ENCODE data around the gene NEAT1. TPM values are rescaled to one million over a fixed set of nuclear protein-coding genes. Genes with fewer than 3 reads are reported as not detected.

NEAT1 gene
- total RNA-seq, 1 donor from 2014 or later: 28.7 TPM

DNA sequence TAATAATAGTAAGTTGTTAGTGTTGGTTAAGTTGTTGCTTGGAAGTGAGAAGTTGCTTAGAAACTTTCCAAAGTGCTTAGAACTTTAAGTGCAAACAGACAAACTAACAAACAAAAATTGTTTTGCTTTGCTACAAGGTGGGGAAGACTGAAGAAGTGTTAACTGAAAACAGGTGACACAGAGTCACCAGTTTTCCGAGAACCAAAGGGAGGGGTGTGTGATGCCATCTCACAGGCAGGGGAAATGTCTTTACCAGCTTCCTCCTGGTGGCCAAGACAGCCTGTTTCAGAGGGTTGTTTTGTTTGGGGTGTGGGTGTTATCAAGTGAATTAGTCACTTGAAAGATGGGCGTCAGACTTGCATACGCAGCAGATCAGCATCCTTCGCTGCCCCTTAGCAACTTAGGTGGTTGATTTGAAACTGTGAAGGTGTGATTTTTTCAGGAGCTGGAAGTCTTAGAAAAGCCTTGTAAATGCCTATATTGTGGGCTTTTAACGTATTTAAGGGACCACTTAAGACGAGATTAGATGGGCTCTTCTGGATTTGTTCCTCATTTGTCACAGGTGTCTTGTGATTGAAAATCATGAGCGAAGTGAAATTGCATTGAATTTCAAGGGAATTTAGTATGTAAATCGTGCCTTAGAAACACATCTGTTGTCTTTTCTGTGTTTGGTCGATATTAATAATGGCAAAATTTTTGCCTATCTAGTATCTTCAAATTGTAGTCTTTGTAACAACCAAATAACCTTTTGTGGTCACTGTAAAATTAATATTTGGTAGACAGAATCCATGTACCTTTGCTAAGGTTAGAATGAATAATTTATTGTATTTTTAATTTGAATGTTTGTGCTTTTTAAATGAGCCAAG, 2.7 kb downstream of the NEAT1 start:
- Histone ChIP-seq H3K27me3 (ENCODE audit: control insufficient read depth, insufficient read depth, low read length) (no peaks in the 10 kb centered on the region), H3K4me3 (ENCODE audit: low read depth, low read length) (peak overlapping the region; percentile 94), H3K36me3 (ENCODE audit: control insufficient read depth, insufficient read depth, low read length) (peaks cover 5% of the 10 kb centered on the region)
- TF ChIP-seq, protein P1, sequence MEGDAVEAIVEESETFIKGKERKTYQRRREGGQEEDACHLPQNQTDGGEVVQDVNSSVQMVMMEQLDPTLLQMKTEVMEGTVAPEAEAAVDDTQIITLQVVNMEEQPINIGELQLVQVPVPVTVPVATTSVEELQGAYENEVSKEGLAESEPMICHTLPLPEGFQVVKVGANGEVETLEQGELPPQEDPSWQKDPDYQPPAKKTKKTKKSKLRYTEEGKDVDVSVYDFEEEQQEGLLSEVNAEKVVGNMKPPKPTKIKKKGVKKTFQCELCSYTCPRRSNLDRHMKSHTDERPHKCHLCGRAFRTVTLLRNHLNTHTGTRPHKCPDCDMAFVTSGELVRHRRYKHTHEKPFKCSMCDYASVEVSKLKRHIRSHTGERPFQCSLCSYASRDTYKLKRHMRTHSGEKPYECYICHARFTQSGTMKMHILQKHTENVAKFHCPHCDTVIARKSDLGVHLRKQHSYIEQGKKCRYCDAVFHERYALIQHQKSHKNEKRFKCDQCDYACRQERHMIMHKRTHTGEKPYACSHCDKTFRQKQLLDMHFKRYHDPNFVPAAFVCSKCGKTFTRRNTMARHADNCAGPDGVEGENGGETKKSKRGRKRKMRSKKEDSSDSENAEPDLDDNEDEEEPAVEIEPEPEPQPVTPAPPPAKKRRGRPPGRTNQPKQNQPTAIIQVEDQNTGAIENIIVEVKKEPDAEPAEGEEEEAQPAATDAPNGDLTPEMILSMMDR (IDR thresholded peaks at IDR 0.05; ENCODE audit: insufficient read depth, low read length, poor library complexity, severe bottlenecking): no peak
- no peak for DNase-seq (ENCODE audit: low read depth)

DNA sequence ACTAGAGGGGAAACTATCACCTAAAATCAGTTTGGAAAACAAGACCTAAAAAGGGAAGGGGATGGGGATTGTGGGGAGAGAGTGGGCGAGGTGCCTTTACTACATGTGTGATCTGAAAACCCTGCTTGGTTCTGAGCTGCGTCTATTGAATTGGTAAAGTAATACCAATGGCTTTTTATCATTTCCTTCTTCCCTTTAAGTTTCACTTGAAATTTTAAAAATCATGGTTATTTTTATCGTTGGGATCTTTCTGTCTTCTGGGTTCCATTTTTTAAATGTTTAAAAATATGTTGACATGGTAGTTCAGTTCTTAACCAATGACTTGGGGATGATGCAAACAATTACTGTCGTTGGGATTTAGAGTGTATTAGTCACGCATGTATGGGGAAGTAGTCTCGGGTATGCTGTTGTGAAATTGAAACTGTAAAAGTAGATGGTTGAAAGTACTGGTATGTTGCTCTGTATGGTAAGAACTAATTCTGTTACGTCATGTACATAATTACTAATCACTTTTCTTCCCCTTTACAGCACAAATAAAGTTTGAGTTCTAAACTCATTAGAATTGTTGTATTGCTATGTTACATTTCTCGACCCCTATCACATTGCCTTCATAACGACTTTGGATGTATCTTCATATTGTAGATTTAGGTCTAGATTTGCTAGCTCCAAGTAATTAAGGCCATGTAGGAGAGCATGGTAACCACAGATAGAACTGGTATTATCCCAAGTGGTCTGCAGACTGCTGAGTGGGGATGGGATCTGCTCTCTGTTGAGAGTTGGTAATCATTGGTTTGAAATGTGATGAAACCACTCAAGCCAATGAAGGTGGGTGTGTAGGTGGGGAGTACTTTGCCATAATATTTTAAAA, 3.6 kb downstream of the NEAT1 start:
- H3K4me3 ChIP-seq (ENCODE audit: low read depth, low read length): peak overlapping the region; percentile 94
- H3K36me3 ChIP-seq (ENCODE audit: control insufficient read depth, insufficient read depth, low read length): peaks cover 5% of the 10 kb centered on the region
- DNase-seq (ENCODE audit: low read depth): no peak
- TF ChIP-seq, protein P1 (IDR thresholded peaks at IDR 0.05; ENCODE audit: insufficient read depth, low read length, poor library complexity, severe bottlenecking): no peak
- no peaks in the 10 kb centered on the region for H3K27me3 ChIP-seq (ENCODE audit: control insufficient read depth, insufficient read depth, low read length)

DNA sequence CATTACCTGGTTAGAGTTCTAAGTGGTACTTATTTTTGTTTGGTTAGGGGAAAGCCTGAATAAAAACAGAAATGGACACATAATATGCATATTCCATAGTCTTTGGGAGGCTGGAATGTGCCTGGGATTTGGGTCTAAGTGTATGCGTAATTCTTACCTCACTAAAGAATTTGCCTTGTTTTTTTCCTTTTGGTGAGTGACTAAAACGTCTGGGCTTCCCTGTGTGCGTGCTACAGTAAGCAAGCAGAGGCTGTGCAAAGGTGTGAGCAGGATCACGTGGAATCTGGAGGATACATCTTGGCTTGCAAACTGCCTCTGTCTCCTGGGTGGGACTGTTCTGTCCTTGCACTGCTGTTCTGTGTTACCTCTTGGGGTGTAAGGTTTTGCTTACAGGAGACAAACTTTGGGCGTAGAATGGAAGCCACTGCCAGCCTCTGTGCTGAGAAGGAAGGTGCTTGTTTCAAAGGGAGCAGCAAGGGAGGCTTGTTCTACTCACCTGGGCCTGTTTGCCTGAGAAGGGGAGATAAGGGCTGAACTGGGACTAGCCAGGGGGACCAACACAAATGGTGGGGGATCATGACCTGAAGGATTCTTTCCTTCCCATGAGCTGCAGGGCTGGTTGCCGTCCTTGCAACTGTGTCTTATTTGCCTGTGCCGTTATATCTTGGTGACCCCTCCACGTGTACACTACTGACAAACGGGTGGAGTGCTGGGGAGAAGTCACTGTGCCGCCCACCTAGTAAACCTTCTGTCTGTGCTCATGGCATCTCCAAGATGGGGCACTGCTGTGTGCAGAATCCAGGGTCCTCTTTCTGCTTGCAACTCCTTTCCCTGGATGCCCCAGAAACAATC, 4.5 kb downstream of the NEAT1 start:
- peak overlapping the region; percentile 94 for H3K4me3 ChIP-seq (ENCODE audit: low read depth, low read length)

DNA sequence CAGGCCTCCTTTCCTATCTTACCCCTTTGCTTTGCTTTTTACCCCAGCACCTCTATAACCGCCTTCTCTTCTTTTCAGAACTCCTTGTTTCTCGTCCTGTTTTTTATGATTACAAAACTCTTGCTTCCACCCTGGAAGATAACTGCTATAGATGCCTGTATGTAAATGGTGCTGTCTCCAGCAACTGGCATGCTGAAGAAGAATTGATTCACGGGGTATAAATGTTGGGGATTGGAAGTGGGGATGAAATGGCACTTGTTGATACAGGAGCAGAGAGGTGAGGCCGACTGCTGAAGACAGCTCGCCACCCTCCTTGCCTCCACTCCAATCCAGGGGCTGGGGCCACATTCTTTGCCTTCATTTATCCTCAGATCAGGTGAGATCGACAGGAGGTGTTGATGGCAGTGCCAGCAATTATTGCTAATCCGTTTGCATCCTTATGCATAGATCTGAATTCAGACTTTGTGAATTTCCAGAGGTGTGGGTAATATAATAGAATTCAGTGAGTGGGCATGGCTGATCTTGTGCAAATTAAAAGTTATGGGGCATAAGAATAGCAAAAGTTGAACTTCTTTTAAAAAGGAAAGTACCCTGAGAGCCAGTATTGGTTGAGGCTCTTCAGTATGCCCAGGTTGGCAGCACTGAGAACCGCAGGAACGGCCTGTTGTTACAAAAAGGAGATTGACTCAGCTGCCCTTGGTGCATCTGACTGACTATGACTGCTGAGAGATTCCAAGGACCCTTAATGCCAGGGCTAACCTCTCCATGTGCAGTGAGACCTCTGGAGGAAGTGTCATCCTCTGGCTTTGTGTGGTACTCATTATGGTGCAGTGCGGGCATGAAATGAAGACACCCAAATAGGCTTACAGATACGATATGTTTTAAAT, 5.3 kb downstream of the NEAT1 start:
- peak overlapping the region; percentile 94 for H3K4me3 ChIP-seq (ENCODE audit: low read depth, low read length)
- DNase-seq (ENCODE audit: low read depth): no peak
- TF ChIP-seq, protein P1 (IDR thresholded peaks at IDR 0.05; ENCODE audit: insufficient read depth, low read length, poor library complexity, severe bottlenecking): no peak

More for the DNA sequence above, 4.5 kb downstream of the NEAT1 start:
- Histone ChIP-seq H3K27me3 (ENCODE audit: control insufficient read depth, insufficient read depth, low read length) (no peaks in the 10 kb centered on the region), H3K36me3 (ENCODE audit: control insufficient read depth, insufficient read depth, low read length) (peaks cover 5% of the 10 kb centered on the region)
- TF ChIP-seq, protein P1 (IDR thresholded peaks at IDR 0.05; ENCODE audit: insufficient read depth, low read length, poor library complexity, severe bottlenecking): no peak
- no peak for DNase-seq (ENCODE audit: low read depth)

More for the DNA sequence above, 5.3 kb downstream of the NEAT1 start:
- Histone ChIP-seq H3K36me3 (ENCODE audit: control insufficient read depth, insufficient read depth, low read length) (peaks cover 5% of the 10 kb centered on the region), H3K27me3 (ENCODE audit: control insufficient read depth, insufficient read depth, low read length) (no peaks in the 10 kb centered on the region)
